Measurements from ENCODE around the gene FAT1.
"Not testable (repeated sequence)": the region's sequence is repeated elsewhere in the genome, so short reads cannot be mapped to it uniquely, and the experiment has no call there.

The FAT1 gene

DNA sequence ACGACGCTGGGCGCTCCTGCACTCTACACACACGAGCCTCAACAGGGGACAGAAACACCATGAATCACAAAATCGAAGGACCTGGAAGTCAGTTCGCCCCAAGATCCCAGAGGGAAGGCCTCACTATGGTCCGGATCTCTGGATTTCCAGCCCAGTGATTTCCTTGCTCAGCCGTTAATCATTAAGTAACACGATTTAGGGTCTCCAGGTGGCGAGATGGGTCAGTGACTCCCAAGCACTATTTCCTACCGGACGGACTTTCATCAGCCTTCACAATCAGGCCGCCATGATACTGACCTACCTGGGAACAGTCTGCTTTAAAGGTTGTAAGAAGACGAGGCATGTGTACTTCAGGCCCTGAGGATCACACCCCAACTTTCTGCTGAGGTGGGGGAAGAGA, 63.7 kb downstream of the FAT1 start:
- TF ChIP-seq, protein P1, sequence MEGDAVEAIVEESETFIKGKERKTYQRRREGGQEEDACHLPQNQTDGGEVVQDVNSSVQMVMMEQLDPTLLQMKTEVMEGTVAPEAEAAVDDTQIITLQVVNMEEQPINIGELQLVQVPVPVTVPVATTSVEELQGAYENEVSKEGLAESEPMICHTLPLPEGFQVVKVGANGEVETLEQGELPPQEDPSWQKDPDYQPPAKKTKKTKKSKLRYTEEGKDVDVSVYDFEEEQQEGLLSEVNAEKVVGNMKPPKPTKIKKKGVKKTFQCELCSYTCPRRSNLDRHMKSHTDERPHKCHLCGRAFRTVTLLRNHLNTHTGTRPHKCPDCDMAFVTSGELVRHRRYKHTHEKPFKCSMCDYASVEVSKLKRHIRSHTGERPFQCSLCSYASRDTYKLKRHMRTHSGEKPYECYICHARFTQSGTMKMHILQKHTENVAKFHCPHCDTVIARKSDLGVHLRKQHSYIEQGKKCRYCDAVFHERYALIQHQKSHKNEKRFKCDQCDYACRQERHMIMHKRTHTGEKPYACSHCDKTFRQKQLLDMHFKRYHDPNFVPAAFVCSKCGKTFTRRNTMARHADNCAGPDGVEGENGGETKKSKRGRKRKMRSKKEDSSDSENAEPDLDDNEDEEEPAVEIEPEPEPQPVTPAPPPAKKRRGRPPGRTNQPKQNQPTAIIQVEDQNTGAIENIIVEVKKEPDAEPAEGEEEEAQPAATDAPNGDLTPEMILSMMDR (IDR thresholded peaks at IDR 0.05; ENCODE audit: low read depth, low read length), result no peak
- H3K4me3 ChIP-seq (ENCODE audit: low read depth, low read length), result no peak overlapping the region

GRCh38 chr4:186659456-186659855, 64.2 kb downstream of the FAT1 start:
- not testable (repeated sequence) for H3K4me3 ChIP-seq (ENCODE audit: low read depth, low read length)

DNA sequence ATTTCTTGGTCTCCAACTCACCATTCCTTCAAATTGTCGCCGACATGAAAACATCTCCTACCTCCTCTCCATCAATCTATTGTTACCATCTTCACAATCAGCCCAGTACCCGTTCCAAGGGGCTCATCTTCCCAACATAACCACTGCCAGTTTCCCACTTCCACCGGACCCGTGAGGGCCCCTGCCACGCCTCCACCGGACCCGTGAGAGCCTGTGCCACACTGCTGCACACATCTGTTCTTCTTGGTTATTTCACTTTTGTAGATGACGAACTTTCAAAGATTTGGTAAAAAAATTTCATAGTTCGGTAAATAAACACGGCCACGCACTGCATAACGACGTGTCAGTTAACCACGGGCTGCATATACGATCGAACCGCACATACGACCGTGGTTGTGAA, 65.0 kb downstream of the FAT1 start:
- TF ChIP-seq, protein P1 (IDR thresholded peaks at IDR 0.05; ENCODE audit: low read depth, low read length), result no peak
- no peak overlapping the region for H3K4me3 ChIP-seq (ENCODE audit: low read depth, low read length)

- no peak overlapping the region for H3K4me3 ChIP-seq (ENCODE audit: low read depth, low read length)
- TF ChIP-seq, protein P1 (IDR thresholded peaks at IDR 0.05; ENCODE audit: low read depth, low read length), result no peak
Measured at GRCh38 chr4:186657764-186658163, 65.9 kb downstream of the FAT1 start.

GRCh38 chr4:186653969-186654368, 69.7 kb downstream of the FAT1 start:
- no peak overlapping the region for H3K4me3 ChIP-seq (ENCODE audit: low read depth, low read length)
- TF ChIP-seq, protein P1 (IDR thresholded peaks at IDR 0.05; ENCODE audit: low read depth, low read length), result no peak

DNA sequence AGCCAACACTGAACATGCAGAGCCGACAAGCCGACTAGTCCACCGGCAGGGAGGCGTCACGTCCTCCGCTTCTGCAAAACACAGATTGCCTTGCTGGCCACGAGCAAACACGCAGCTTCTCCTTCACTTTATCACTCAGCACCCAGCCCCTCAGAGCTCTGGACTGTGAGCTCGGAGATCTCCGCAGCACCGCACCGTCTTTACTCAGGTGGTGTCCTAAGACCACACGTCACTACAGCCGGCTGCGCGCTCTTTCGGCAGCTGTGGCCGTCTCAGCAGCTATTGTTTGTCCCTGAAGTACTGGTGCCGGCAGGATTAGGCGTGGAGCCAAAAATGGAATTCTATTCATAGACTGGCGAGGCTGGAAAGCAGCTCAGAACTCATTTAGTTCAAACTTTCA, 72.0 kb downstream of the FAT1 start:
- TF ChIP-seq, protein P1 (IDR thresholded peaks at IDR 0.05; ENCODE audit: low read depth, low read length), result no peak
- H3K4me3 ChIP-seq (ENCODE audit: low read depth, low read length), result no peak overlapping the region

DNA sequence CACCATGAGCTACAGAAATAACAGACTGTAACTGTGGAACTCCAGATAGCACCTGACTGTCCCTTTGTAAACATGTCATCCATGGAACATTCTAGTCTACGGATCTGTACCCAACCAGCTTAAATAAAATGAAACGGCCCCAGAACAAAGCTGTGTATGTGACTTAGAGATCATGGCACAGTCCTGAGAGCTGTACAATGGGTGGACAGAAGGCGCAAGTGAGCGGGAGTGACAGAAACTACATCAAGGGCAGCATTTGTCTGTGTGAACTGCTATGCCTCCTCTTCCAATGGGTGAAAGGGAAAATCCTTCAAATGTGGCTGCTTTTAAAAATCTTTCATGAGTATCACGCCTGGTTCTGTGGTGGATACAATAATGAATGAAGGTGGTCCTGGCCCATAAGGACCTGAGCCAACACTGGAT, 72.5 kb downstream of the FAT1 start:
- TF ChIP-seq, protein P1 (IDR thresholded peaks at IDR 0.05; ENCODE audit: low read depth, low read length), result no peak
- H3K4me3 ChIP-seq (ENCODE audit: low read depth, low read length), result no peak overlapping the region

DNA sequence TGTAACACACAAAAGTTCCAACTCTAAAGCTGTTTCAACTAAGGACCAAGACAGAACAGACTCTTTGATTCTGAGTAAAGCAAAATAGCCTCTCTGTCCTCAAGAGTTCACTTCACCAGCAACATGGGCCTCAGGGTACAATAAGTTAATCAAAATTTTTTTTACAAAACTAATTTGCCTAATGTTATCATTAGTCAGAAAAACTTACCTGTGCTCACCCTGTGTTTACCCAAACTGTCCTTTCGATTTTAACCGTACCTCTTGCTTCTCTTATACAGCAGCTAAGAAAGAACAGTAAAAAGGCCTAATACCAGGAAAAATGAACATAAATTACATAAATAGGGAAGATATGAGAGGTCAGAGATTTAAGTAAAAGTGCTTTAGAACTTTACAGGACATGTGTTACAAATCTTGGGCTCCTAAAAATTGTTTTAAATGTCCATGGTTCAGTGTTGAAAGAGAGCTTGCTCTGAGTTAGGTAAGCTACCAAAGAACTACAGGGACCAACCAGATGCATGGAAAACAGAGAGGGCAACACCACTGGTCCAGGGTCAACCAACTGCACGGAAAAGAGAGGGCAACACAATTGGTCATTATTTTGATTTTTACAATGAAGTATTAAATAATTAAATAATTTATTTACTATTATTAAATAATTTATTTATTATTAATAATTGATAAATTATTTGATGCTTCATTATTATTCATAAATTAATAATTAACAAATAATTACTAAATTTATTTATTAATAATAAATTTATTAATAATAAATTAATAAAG, 73.1 kb downstream of the FAT1 start:
- TF ChIP-seq, protein P1 (IDR thresholded peaks at IDR 0.05; ENCODE audit: low read depth, low read length), result no peak
- no peak overlapping the region for H3K4me3 ChIP-seq (ENCODE audit: low read depth, low read length)

Data from WI38 (cell line).